NCI-H2029 (cell line): Measurements from ENCODE around the gene C15orf62.

ENCODE experiments used
- DNase-seq: peaks from one replicate; lab custom pipeline; 2025; lab: John Stamatoyannopoulos, UW

The C15orf62 gene

GRCh38 chr15:40755812-40756208 lies 14.0 kb upstream of the C15orf62 start:
- no peak for DNase-seq

- DNase-seq = no peak
Measured at GRCh38 chr15:40756938-40757337, 12.8 kb upstream of the C15orf62 start.

GRCh38 chr15:40759961-40760360 lies 9.8 kb upstream of the C15orf62 start:
- no peak for DNase-seq

GRCh38 chr15:40762919-40763800 lies 6.6 kb upstream of the C15orf62 start:
- DNase-seq = peak; percentile 87

- DNase-seq = peak; percentile 36
Measured at GRCh38 chr15:40763801-40764628, 5.8 kb upstream of the C15orf62 start, which contains the start of gene GCHFR. TSS of gene GCHFR (plus strand) at chr15:40764068. CDS start at chr15:40764181, 113 bp downstream.

- DNase-seq = no peak
Measured at GRCh38 chr15:40764629-40765103, 5.1 kb upstream of the C15orf62 start.

GRCh38 chr15:40766194-40766815 lies 3.5 kb upstream of the C15orf62 start:
- no peak for DNase-seq

- no peak for DNase-seq
Measured at GRCh38 chr15:40766906-40767837, 2.6 kb upstream of the C15orf62 start.

GRCh38 chr15:40767838-40768500 lies 1.8 kb upstream of the C15orf62 start:
- no peak for DNase-seq

- no peak for DNase-seq
Measured at GRCh38 chr15:40768521-40769273, 1.1 kb upstream of the C15orf62 start.

- DNase-seq = no peak
Measured at GRCh38 chr15:40770147-40770721, 454 bp downstream of the C15orf62 start.

GRCh38 chr15:40771242-40771641 lies 1.5 kb downstream of the C15orf62 start:
- no peak for DNase-seq

- DNase-seq = no peak
Measured at GRCh38 chr15:40772014-40772413, 2.2 kb downstream of the C15orf62 start.

- no peak for DNase-seq
Measured at GRCh38 chr15:40773496-40773895, 3.7 kb downstream of the C15orf62 start.

GRCh38 chr15:40773902-40774301 lies 4.1 kb downstream of the C15orf62 start:
- no peak for DNase-seq

GRCh38 chr15:40775007-40775406 lies 5.2 kb downstream of the C15orf62 start:
- DNase-seq = no peak

- no peak for DNase-seq
Measured at GRCh38 chr15:40775740-40776536, 6.2 kb downstream of the C15orf62 start.

- peak; percentile 19 for DNase-seq
Measured at GRCh38 chr15:40776537-40777141, 6.9 kb downstream of the C15orf62 start.
